Transverse colon (tissue), 4 donors: ENCODE results near the gene PTGFR.

Experiments used
- EP300 ChIP-seq: sonication (generic); formaldehyde crosslinking; IDR thresholded peaks from one replicate; pipeline ENCODE4 v1.6.1; 2017; ENCODE audit warnings: antibody characterized with exemption, low read depth
- POLR2A ChIP-seq: fragments of 450-650 bp; IDR thresholded peaks from one replicate; pipeline ENCODE4 v1.6.1; 2016; ENCODE audit warnings: antibody characterized with exemption, mild to moderate bottlenecking, moderate library complexity
- POLR2AphosphoS5 ChIP-seq, 3 donors: sonication (generic); formaldehyde crosslinking; IDR thresholded peaks; one replicate each; pipeline ENCODE4 v1.6.1; 2016; ENCODE audit warnings: antibody characterized with exemption in 3 of 3
- TF ChIP-seq, protein P1 (sequence below), 5 experiments: fragments of 200-600 bp in 3 of 5; fragments of 450-650 bp in 2 of 5; sonication (generic) in 3 of 5; IDR thresholded peaks; 1 replicate in 2 of 5; 2 replicates in 3 of 5; pipeline ENCODE4 v1.5.1; 2016 to 2017; ENCODE audit warnings: antibody characterized with exemption in 5 of 5, inconsistent platforms in 3 of 5, mild to moderate bottlenecking in 2 of 5, moderate library complexity in 1 of 5

DNA sequence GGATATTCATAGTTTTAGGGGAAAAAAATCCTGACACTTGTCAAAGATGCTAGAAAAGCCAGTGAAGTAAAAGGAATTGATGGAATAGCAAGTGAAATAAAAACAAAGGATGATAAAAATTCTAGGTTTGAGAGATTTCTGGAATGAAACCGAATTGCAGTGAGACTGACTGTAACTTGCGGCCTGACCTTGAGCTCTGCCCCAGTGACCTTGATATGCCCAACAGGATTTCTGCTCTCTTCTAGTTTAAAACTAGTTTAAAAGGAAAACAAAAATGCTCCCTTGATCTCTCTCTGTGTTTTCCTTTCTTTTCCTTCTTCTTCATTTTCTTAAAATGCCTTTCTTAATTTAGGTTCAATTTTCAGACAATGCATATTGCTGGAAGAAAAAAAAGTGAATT, 74.6 kb downstream of the PTGFR start:
- TF ChIP-seq POLR2AphosphoS5 (IDR thresholded peaks at IDR 0.05) (no peak), POLR2A (no peak), EP300 (no peak)
- TF ChIP-seq, protein P1, sequence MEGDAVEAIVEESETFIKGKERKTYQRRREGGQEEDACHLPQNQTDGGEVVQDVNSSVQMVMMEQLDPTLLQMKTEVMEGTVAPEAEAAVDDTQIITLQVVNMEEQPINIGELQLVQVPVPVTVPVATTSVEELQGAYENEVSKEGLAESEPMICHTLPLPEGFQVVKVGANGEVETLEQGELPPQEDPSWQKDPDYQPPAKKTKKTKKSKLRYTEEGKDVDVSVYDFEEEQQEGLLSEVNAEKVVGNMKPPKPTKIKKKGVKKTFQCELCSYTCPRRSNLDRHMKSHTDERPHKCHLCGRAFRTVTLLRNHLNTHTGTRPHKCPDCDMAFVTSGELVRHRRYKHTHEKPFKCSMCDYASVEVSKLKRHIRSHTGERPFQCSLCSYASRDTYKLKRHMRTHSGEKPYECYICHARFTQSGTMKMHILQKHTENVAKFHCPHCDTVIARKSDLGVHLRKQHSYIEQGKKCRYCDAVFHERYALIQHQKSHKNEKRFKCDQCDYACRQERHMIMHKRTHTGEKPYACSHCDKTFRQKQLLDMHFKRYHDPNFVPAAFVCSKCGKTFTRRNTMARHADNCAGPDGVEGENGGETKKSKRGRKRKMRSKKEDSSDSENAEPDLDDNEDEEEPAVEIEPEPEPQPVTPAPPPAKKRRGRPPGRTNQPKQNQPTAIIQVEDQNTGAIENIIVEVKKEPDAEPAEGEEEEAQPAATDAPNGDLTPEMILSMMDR (IDR thresholded peaks at IDR 0.05) = no peak
